Prostate gland (tissue), 2 donors: Measurements from ENCODE around the gene ANKFY1.

Experiments used
- CTCF ChIP-seq, 4 experiments: fragments of 200-600 bp in 2 of 4; fragments of 450-650 bp in 2 of 4; sonication (generic) in 2 of 4; IDR thresholded peaks; 1 replicate in 3 of 4; 2 replicates in 1 of 4; pipeline ENCODE4 v1.5.1; 2016 to 2019; ENCODE audit warnings: antibody characterized with exemption in 4 of 4, mild to moderate bottlenecking in 2 of 4, moderate library complexity in 2 of 4
- POLR2A ChIP-seq: fragments of 450-650 bp; IDR thresholded peaks from one replicate; pipeline ENCODE4 v1.6.1; 2016; ENCODE audit warnings: antibody characterized with exemption, mild to moderate bottlenecking
- POLR2AphosphoS5 ChIP-seq: sonication (generic); formaldehyde crosslinking; IDR thresholded peaks from one replicate; pipeline ENCODE4 v1.6.1; 2017; ENCODE audit warnings: antibody characterized with exemption

GRCh38 chr17:4272213-4272971, 8.6 kb upstream of the ANKFY1 start:
- TF ChIP-seq CTCF (IDR thresholded peaks at IDR 0.05) (no peak), POLR2A (no peak), POLR2AphosphoS5 (no peak)
